Mesothelial cell of epicardium (in vitro differentiated cells): ENCODE measurements around the gene LTBP1. TPM values are rescaled to one million over a fixed set of nuclear protein-coding genes. Genes with fewer than 3 reads are reported as not detected.

Experiments
- DNase-seq, 2 experiments: peaks; one replicate each; pipeline ENCODE4 v3.0.0; 2021; ENCODE audit warnings: low spot score in 2 of 2; ENCODE audit not compliant: unreplicated experiment in 2 of 2
- H3K27ac Mint-ChIP-seq: 2 replicates; pipeline ENCODE4 v1.8.0; 2021; ENCODE audit warnings: mixed read lengths
- H3K27me3 Mint-ChIP-seq: 2 replicates; pipeline ENCODE4 v1.8.0; 2021; ENCODE audit warnings: low read depth, mixed read lengths
- H3K36me3 Mint-ChIP-seq: 2 replicates; pipeline ENCODE4 v1.8.0; 2021; ENCODE audit warnings: mixed read lengths
- H3K4me1 Mint-ChIP-seq: 2 replicates; pipeline ENCODE4 v1.8.0; 2021; ENCODE audit warnings: mixed read lengths
- H3K4me3 Mint-ChIP-seq: 2 replicates; pipeline ENCODE4 v1.8.0; 2021; ENCODE audit warnings: mild to moderate bottlenecking, moderate library complexity, mixed read lengths
- H3K9me3 Mint-ChIP-seq: 2 replicates; pipeline ENCODE4 v1.8.0; 2021; ENCODE audit warnings: mixed read lengths
- total RNA-seq: library from RNA; stranded (reverse); gene quantifications from 3 replicates; pipeline ENCODE4 v1.2.1, GENCODE V29; 2021
- TF ChIP-seq, protein P1 (sequence below): fragments of 200-600 bp; sonication (generic); IDR thresholded peaks from one replicate; pipeline ENCODE4 v1.5.0; 2021; ENCODE audit warnings: antibody characterized with exemption; ENCODE audit not compliant: unreplicated experiment

Gene LTBP1
- total RNA-seq, 1 donor from 2014 or later = 80.2 TPM

GRCh38 chr2:33077311-33077710 lies 130.6 kb downstream of the LTBP1 start:
- H3K36me3 Mint-ChIP-seq = no peaks in the 10 kb centered on the region
- DNase-seq = no peak
- H3K9me3 Mint-ChIP-seq = no peaks in the 10 kb centered on the region
- peaks cover 25% of the 10 kb centered on the region for H3K4me1 Mint-ChIP-seq
- TF ChIP-seq, protein P1, sequence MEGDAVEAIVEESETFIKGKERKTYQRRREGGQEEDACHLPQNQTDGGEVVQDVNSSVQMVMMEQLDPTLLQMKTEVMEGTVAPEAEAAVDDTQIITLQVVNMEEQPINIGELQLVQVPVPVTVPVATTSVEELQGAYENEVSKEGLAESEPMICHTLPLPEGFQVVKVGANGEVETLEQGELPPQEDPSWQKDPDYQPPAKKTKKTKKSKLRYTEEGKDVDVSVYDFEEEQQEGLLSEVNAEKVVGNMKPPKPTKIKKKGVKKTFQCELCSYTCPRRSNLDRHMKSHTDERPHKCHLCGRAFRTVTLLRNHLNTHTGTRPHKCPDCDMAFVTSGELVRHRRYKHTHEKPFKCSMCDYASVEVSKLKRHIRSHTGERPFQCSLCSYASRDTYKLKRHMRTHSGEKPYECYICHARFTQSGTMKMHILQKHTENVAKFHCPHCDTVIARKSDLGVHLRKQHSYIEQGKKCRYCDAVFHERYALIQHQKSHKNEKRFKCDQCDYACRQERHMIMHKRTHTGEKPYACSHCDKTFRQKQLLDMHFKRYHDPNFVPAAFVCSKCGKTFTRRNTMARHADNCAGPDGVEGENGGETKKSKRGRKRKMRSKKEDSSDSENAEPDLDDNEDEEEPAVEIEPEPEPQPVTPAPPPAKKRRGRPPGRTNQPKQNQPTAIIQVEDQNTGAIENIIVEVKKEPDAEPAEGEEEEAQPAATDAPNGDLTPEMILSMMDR = no peak
- H3K27me3 Mint-ChIP-seq = no peaks in the 10 kb centered on the region
- no peak overlapping the region for H3K4me3 Mint-ChIP-seq
- peak overlapping the region; percentile 55 for H3K27ac Mint-ChIP-seq

GRCh38 chr2:33077844-33078243 lies 131.1 kb downstream of the LTBP1 start:
- no peak overlapping the region for H3K27ac Mint-ChIP-seq
- DNase-seq = no peak
- H3K9me3 Mint-ChIP-seq = no peaks in the 10 kb centered on the region
- TF ChIP-seq, protein P1 = no peak
- peaks cover 21% of the 10 kb centered on the region for H3K4me1 Mint-ChIP-seq
- peaks cover 3% of the 10 kb centered on the region for H3K36me3 Mint-ChIP-seq
- H3K4me3 Mint-ChIP-seq = no peak overlapping the region
- H3K27me3 Mint-ChIP-seq = no peaks in the 10 kb centered on the region

GRCh38 chr2:33081691-33082090 lies 134.9 kb downstream of the LTBP1 start:
- Mint-ChIP-seq H3K27ac (no peak overlapping the region), H3K4me3 (no peak overlapping the region), H3K4me1 (peaks cover 22% of the 10 kb centered on the region), H3K9me3 (no peaks in the 10 kb centered on the region), H3K36me3 (peaks cover 5% of the 10 kb centered on the region), H3K27me3 (no peaks in the 10 kb centered on the region)
- no peak for DNase-seq
- TF ChIP-seq, protein P1 = no peak

- Mint-ChIP-seq H3K4me1 (peaks cover 12% of the 10 kb centered on the region), H3K9me3 (no peaks in the 10 kb centered on the region), H3K4me3 (no peak overlapping the region), H3K27me3 (no peaks in the 10 kb centered on the region), H3K36me3 (peaks cover 5% of the 10 kb centered on the region), H3K27ac (no peak overlapping the region)
- TF ChIP-seq, protein P1 = no peak
- DNase-seq = no peak
These were observed 137.1 kb downstream of the LTBP1 start for GRCh38 chr2:33083699-33084387.

DNA sequence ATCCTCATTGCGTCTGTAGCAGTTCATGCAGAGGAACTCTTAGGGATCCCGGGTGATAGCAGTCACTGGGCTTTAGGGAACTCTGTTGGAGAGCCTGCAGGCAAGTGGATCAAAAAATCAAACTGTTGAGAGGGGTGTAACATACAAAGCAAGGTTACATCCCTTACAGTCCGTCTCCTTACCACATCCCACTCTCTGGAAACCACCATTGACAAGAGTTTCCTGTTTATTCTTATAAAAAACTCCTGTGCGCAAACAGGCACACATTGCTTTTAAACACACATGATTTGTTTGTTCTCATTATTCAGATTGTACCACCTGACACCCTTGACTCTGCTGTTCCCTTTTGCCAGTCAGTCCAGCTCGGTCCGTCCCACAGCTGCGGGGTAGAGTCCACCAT lies 137.7 kb downstream of the LTBP1 start:
- Mint-ChIP-seq H3K9me3 (no peaks in the 10 kb centered on the region), H3K36me3 (peaks cover 5% of the 10 kb centered on the region), H3K4me3 (no peak overlapping the region), H3K27me3 (no peaks in the 10 kb centered on the region), H3K27ac (no peak overlapping the region), H3K4me1 (peaks cover 12% of the 10 kb centered on the region)
- no peak for DNase-seq
- TF ChIP-seq, protein P1 = no peak
